SU-DHL-6 (cell line): ENCODE data around the gene BCAS1.
"Not testable (repeated sequence)": the region's sequence is repeated elsewhere in the genome, so short reads cannot be mapped to it uniquely, and the experiment has no call there.

Experiments
- H2AFZ ChIP-seq: fragments of 200-600 bp; sonication (generic); 2 replicates; pipeline ENCODE4 v1.6.1; 2014; ENCODE audit warnings: low read depth, mild to moderate bottlenecking, moderate library complexity, mixed read lengths, antibody characterized with exemption, low read length; ENCODE audit not compliant: severe bottlenecking
- H3F3A ChIP-seq: fragments of 200-600 bp; shearing (Covaris generic); 2 replicates; pipeline ENCODE4 v1.6.0; 2016; ENCODE audit warnings: antibody characterized with exemption, mild to moderate bottlenecking; ENCODE audit not compliant: insufficient read depth
- H3K27ac ChIP-seq: fragments of 200-600 bp; sonication (generic); 2 replicates; pipeline ENCODE4 v1.5.1; 2016; ENCODE audit warnings: low read depth, mild to moderate bottlenecking, low read length, moderate library complexity, mixed read lengths
- H3K27me3 ChIP-seq: fragments of 200-600 bp; sonication (generic), shearing (Covaris generic); 2 replicates; pipeline ENCODE4 v1.6.0; 2014; ENCODE audit warnings: mild to moderate bottlenecking, low read length
- H3K36me3 ChIP-seq: fragments of 200-600 bp; sonication (generic); 2 replicates; pipeline ENCODE4 v1.6.1; 2014; ENCODE audit warnings: mild to moderate bottlenecking, low read length, mixed read lengths
- H3K4me2 ChIP-seq: fragments of 300-600, 200-600 bp; shearing (Covaris generic), sonication (generic); 2 replicates; pipeline ENCODE4 v1.6.0; 2014; ENCODE audit warnings: low read length, low read depth, mild to moderate bottlenecking; ENCODE audit not compliant: poor library complexity, severe bottlenecking
- H3K4me3 ChIP-seq: fragments of 200-600 bp; sonication (generic); 2 replicates; pipeline ENCODE4 v1.5.1; 2014; ENCODE audit warnings: antibody characterized with exemption, low read length, mild to moderate bottlenecking, mixed read lengths; ENCODE audit not compliant: insufficient read depth, poor library complexity, severe bottlenecking
- H3K79me2 ChIP-seq: fragments of 200-600 bp; sonication (generic); 2 replicates; pipeline ENCODE4 v1.6.1; 2014; ENCODE audit warnings: mild to moderate bottlenecking, low read length, moderate library complexity; ENCODE audit not compliant: insufficient read depth
- H3K9ac ChIP-seq: fragments of 200-600 bp; sonication (generic); 2 replicates; pipeline ENCODE4 v1.7.0; 2014; ENCODE audit warnings: mild to moderate bottlenecking, low read length
- H3K9me2 ChIP-seq: fragments of 200-600 bp; sonication (generic); replicated peaks from 2 replicates; pipeline ENCODE4 v1.6.1; 2014; ENCODE audit warnings: low read length; ENCODE audit not compliant: insufficient read depth
- H3K9me3 ChIP-seq: fragments of 200-600 bp; sonication (generic); 2 replicates; pipeline ENCODE4 v1.6.1; 2014; ENCODE audit warnings: low read length, mixed read lengths; ENCODE audit not compliant: insufficient read depth
- H4K20me1 ChIP-seq: fragments of 200-600 bp; sonication (generic); 2 replicates; pipeline ENCODE4 v1.6.1; 2014; ENCODE audit warnings: low read depth, mild to moderate bottlenecking, antibody characterized with exemption, low read length, moderate library complexity, mixed read lengths
- EZH2phosphoT487 ChIP-seq: fragments of 200-600 bp; sonication (generic), shearing (Covaris generic); conservative IDR thresholded peaks from 2 replicates; pipeline ENCODE4 v1.6.1; 2018; ENCODE audit warnings: mild to moderate bottlenecking, antibody characterized with exemption, low read length, moderate library complexity, mixed read lengths
- TF ChIP-seq, protein P1 (sequence below): fragments of 200-600 bp; sonication (generic); IDR thresholded peaks from one replicate; pipeline ENCODE4 v1.5.1; 2017; ENCODE audit warnings: antibody characterized with exemption, mild to moderate bottlenecking, low read length, moderate library complexity; ENCODE audit not compliant: insufficient read depth, poor library complexity, severe bottlenecking

BCAS1 gene

DNA sequence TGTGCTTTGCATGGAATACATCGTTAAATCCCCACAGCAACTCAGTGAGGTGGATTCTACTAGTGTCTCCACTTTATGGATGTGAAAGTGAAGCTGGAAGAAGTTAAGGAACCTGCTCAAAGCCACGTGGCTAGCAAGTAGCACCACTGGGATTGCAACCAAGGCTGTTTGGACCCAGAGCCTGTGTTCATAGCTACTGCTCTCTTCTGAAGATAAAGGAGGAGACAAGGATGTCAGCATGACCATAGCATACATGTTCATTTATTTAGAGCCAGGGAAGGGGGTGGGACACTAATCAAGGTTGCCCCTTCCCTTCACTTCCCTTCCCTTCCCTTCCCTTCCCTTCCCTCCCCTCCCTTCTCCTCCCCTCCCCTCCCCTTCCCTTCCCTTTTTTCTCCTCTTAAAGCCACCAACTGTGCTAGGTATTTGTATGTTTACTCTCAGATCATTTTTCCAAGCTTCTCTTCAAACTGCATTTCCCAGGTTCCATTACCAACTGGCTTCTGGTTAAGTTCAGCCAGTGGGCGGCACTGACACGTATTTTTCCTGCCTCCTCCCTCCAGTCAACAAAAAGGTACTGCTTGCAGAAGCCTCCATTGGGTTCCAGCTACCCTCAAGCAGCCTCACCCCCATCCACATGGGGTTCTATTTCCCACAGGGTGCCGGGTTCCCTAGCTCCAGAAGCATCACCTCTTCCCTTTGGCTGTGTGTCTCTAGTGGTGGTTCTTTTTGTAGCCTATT is 134.9 kb downstream of the BCAS1 start:
- Histone ChIP-seq H3K79me2 (no peaks in the 10 kb centered on the region), H3K36me3 (no peaks in the 10 kb centered on the region), H4K20me1 (no peaks in the 10 kb centered on the region), H3K9me3 (no peaks in the 10 kb centered on the region), H3K27ac (peak overlapping the region; percentile 48), H2AFZ (peak overlapping the region; percentile 30), H3K27me3 (no peaks in the 10 kb centered on the region), H3K9me2 (no peaks in the 10 kb centered on the region), H3K4me3 (no peak overlapping the region), H3F3A (0 out of 2 replicates have a peak, but pooled peaks cover 3% of the 10 kb centered on the region), H3K9ac (0 out of 2 replicates have a peak overlapping the region, but pooled peaks have one; percentile 1), H3K4me2 (peak overlapping the region; percentile 28)
- TF ChIP-seq EZH2phosphoT487, result no peak
- TF ChIP-seq, protein P1, sequence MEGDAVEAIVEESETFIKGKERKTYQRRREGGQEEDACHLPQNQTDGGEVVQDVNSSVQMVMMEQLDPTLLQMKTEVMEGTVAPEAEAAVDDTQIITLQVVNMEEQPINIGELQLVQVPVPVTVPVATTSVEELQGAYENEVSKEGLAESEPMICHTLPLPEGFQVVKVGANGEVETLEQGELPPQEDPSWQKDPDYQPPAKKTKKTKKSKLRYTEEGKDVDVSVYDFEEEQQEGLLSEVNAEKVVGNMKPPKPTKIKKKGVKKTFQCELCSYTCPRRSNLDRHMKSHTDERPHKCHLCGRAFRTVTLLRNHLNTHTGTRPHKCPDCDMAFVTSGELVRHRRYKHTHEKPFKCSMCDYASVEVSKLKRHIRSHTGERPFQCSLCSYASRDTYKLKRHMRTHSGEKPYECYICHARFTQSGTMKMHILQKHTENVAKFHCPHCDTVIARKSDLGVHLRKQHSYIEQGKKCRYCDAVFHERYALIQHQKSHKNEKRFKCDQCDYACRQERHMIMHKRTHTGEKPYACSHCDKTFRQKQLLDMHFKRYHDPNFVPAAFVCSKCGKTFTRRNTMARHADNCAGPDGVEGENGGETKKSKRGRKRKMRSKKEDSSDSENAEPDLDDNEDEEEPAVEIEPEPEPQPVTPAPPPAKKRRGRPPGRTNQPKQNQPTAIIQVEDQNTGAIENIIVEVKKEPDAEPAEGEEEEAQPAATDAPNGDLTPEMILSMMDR, result no peak

DNA sequence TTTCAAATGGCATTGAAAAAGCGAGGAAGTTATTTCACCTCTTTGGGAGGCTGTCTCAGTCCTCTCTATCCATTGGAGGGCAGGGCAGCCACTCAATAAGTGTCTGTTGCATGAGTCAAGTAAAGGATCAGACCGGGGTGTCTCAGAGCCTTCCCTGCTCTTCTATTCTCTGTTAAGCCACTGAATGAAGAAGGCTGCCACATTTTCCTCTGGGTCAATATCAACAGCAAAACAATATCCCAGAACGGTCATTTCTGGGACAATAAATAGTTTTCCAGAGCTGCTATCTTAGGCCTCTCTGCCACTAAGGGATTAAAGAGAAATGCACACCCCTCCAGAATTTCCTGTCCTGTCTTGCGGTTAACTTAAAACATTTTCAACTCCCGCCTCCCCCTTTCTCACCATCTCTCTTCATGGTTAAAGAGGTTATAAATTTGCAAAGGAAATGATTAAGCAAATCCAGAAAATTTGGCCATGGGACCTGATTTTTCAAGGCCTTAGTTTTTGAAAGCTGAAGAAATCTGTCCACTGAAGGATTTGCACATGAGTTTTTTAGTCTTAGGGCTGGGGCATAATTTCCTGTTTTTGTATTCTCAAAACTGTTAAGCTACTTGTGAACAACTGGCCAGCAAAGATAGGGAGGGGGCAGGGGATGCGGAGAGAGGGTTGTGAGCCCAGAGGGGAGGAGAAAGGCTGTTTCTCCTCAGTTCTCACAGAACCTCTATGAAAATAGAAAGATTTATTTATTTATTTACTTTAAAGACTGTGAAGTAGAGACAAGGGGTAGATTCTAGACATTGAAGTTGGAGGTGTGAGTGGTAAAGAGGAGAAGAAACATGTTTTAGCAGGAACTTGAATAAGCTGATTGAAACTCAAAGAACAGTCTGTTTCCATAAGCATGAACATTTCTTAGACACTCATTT is 135.7 kb downstream of the BCAS1 start:
- peak overlapping the region; percentile 48 for H3K27ac ChIP-seq

DNA sequence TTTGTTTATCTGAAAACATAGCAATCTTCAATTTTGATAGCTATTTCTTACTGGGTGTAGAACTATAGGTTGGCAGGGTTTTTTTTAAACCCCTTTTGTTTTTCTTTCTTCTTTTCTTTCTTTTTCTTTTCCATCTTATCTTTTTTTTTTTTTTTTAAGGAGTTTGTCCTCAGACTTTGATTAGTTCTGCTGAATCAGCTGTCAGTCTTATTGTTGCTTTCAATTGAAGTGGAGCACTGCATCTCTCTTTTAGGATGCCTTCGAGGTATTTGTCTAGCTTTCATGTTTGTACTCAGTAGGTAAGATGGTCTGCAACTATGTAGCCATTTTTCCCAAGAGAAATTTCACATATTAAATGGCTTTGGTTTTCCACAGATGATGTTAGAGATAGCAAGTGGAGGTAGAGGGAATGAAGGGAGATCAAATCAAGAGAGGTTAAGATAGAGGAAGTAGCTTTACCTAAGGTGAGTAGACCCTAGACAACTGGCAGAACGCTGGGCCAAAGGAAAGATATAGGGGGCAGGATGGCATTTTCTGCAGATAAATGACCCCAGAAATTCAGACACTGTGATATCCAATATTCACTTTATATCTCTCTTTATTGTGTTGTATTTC is 137.1 kb downstream of the BCAS1 start:
- H3K27me3 ChIP-seq, result no peaks in the 10 kb centered on the region
- no peaks in the 10 kb centered on the region for H4K20me1 ChIP-seq
- no peak overlapping the region for H3K4me2 ChIP-seq
- no peak overlapping the region for H3K4me3 ChIP-seq
- no peak overlapping the region for H3K27ac ChIP-seq
- no peaks in the 10 kb centered on the region for H3F3A ChIP-seq
- H3K9me2 ChIP-seq, result no peaks in the 10 kb centered on the region
- TF ChIP-seq, protein P1, result no peak
- no peak for TF ChIP-seq EZH2phosphoT487
- H2AFZ ChIP-seq, result no peak overlapping the region
- H3K9me3 ChIP-seq, result no peaks in the 10 kb centered on the region
- H3K9ac ChIP-seq, result no peak overlapping the region
- no peaks in the 10 kb centered on the region for H3K36me3 ChIP-seq
- H3K79me2 ChIP-seq, result no peaks in the 10 kb centered on the region

More for the DNA sequence above, 135.7 kb downstream of the BCAS1 start:
- H3K4me3 ChIP-seq, result no peak overlapping the region
- H3K9ac ChIP-seq, result peak overlapping the region; percentile 1; the same call in 1 of the 2 replicates
- H3K79me2 ChIP-seq, result no peaks in the 10 kb centered on the region
- no peaks in the 10 kb centered on the region for H3K9me2 ChIP-seq
- H3K4me2 ChIP-seq, result peak overlapping the region; percentile 28
- no peaks in the 10 kb centered on the region for H3K36me3 ChIP-seq
- no peak for TF ChIP-seq EZH2phosphoT487
- no peaks in the 10 kb centered on the region for H3F3A ChIP-seq
- H3K9me3 ChIP-seq, result no peaks in the 10 kb centered on the region
- no peaks in the 10 kb centered on the region for H3K27me3 ChIP-seq
- H2AFZ ChIP-seq, result peak overlapping the region; percentile 30
- no peaks in the 10 kb centered on the region for H4K20me1 ChIP-seq

DNA sequence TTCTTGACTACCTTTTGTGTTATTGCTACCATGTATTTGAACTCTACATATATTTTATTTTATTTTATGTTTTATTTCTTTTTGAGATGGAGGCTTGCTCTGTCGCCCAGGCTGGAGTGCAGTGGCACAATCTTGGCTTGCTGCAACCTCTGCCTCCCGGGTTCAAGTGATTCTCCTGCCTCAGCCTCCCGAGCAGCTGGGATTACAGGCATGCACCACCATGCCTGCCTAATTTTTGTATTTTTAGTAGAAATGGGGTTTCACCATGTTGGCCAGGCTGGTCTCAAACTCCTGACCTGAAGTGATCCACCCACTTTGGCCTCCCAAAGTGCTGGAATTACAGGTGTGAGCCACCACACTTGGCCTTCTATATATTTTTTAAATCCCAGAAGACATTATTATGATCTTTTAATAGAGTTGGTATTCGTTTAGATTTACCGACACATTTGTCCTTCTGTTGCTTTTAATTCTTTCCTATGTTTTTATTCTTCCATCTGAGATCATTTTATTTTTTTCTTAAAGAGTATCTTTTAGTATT is 137.7 kb downstream of the BCAS1 start:
- not testable (repeated sequence) for H3F3A ChIP-seq

More for the DNA sequence above, 137.7 kb downstream of the BCAS1 start:
- not testable (repeated sequence) for H3K27ac ChIP-seq, H4K20me1 ChIP-seq, H3K36me3 ChIP-seq, H3K4me3 ChIP-seq, H3K79me2 ChIP-seq, H3K4me2 ChIP-seq, H3K9me3 ChIP-seq, H3K27me3 ChIP-seq, H3K9ac ChIP-seq, H2AFZ ChIP-seq, H3K9me2 ChIP-seq
